LNCaP clone FGC (cell line): ENCODE data around the gene NHLRC3.
A peak's percentile ranks its signal among the peaks of the same experiment; 100 is the strongest.

Source experiments
- DNase-seq: peaks from one replicate; pipeline ENCODE4 v3.0.0-alpha.2; 2011; ENCODE audit warnings: low read depth
- H3K4me3 ChIP-seq: 2 replicates; pipeline ENCODE4 v1.5.1; 2011; ENCODE audit warnings: mild to moderate bottlenecking, low read depth, low read length, control low read depth
- CTCF ChIP-seq: IDR thresholded peaks from 2 replicates; pipeline ENCODE4 v1.5.1; 2012; ENCODE audit warnings: mild to moderate bottlenecking; ENCODE audit not compliant: control insufficient read depth, insufficient read depth; ENCODE audit errors: extremely low read depth

The NHLRC3 gene

GRCh38 chr13:39040206-39040605 is 1.9 kb downstream of the NHLRC3 start:
- no peak for DNase-seq
- no peak for TF ChIP-seq CTCF
- no peak overlapping the region for H3K4me3 ChIP-seq

DNA sequence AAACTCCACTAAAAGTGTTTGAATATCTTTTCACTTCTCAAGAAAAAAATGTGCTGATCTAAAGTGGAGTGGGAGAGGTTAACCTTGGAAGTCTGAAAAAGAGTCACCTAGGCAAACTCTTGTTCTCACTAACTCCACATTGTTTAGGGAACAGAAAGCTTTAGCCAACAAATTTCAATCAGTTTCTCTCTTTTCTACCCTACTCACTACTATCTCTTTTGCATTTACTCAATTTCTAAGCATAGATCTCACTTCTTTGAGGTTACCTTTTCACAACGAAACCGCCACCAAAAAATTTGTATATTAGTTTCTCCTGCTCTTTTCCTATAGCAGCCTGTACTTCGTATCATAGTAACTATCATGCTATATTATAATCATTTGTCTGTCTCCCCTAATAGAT is 6.3 kb downstream of the NHLRC3 start:
- TF ChIP-seq CTCF, result no peak
- H3K4me3 ChIP-seq, result no peak overlapping the region
- DNase-seq, result no peak

GRCh38 chr13:39047560-39047959 is 9.3 kb downstream of the NHLRC3 start:
- no peak overlapping the region for H3K4me3 ChIP-seq
- peak; percentile 22; the same call in 1 of the 2 replicates for TF ChIP-seq CTCF
- DNase-seq, result no peak

DNA sequence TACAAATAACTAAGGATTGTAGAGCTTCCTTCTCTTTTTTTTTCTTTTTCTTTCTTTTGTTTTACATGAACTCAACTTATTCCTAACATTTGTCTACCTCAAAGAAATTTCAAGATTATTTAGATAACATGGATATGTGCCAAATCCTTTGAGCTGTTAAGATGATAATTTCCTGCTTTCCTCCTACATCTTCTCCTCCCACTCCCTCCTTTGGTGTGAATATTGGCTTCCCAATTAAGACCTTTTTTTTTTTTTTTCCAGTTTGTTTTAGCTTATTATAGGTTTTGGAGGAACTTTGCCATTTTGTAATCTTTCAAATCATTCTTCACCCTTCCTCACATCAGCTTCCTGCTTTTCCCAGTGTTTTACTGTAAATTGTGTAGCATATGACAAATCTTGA is 10.6 kb downstream of the NHLRC3 start:
- no peak overlapping the region for H3K4me3 ChIP-seq
- no peak for DNase-seq
- TF ChIP-seq CTCF, result no peak

GRCh38 chr13:39049274-39049673 is 11.0 kb downstream of the NHLRC3 start:
- TF ChIP-seq CTCF, result no peak
- H3K4me3 ChIP-seq, result no peak overlapping the region
- DNase-seq, result no peak

- DNase-seq, result no peak
- TF ChIP-seq CTCF, result peak; percentile 61
- no peak overlapping the region for H3K4me3 ChIP-seq
Measured at GRCh38 chr13:39051157-39051556, 12.9 kb downstream of the NHLRC3 start.

DNA sequence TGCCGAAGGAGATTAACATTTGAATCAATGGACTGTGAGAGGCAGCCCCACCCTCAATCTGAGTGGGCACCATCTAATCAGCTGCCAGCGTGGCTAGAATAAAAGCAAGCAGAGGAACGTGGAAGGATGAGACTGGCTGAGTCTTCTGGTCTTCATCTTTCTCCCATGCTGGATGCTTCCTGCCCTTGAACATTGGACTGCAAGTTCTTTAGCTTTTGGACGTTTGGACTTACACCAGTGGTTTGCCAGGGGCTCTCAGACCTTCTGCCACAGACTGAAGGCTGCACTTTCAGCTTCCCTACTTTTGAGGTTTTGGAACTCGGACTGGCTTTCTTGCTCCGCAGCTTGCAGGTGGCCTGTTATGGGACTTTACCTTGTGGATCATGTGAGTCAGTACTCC is 14.7 kb downstream of the NHLRC3 start:
- DNase-seq, result no peak
- TF ChIP-seq CTCF, result no peak
- no peak overlapping the region for H3K4me3 ChIP-seq
